ENCODE measurements around the gene PKD2L2.
A peak's percentile ranks its signal among the peaks of the same experiment; 100 is the strongest.

PKD2L2 gene

GRCh38 chr5:137876101-137876500, 13.2 kb upstream of the PKD2L2 start:
- peaks cover 4% of the 10 kb centered on the region for H3K27me3 Mint-ChIP-seq (ENCODE audit: low read depth, poor library complexity)
- H3K4me1 Mint-ChIP-seq: no peaks in the 10 kb centered on the region
- no peak overlapping the region for H3K27ac Mint-ChIP-seq
- H3K9me3 Mint-ChIP-seq: no peaks in the 10 kb centered on the region
- no peak for DNase-seq
- no peaks in the 10 kb centered on the region for H3K36me3 Mint-ChIP-seq (ENCODE audit: low read depth)
- H3K4me3 Mint-ChIP-seq: no peak overlapping the region
- no peak for TF ChIP-seq CTCF (IDR thresholded peaks at IDR 0.05)

- H3K27me3 Mint-ChIP-seq (ENCODE audit: low read depth, poor library complexity): peaks cover 9% of the 10 kb centered on the region
- H3K4me3 Mint-ChIP-seq: no peak overlapping the region
- no peak overlapping the region for H3K27ac Mint-ChIP-seq
- TF ChIP-seq CTCF (IDR thresholded peaks at IDR 0.05): no peak
- DNase-seq: no peak
- H3K9me3 Mint-ChIP-seq: no peaks in the 10 kb centered on the region
- no peaks in the 10 kb centered on the region for H3K4me1 Mint-ChIP-seq
- H3K36me3 Mint-ChIP-seq (ENCODE audit: low read depth): no peaks in the 10 kb centered on the region
These were observed 8.9 kb upstream of the PKD2L2 start for GRCh38 chr5:137880313-137880712.

GRCh38 chr5:137887831-137888230, 1.4 kb upstream of the PKD2L2 start:
- TF ChIP-seq CTCF (IDR thresholded peaks at IDR 0.05): no peak
- Mint-ChIP-seq H3K4me3 (no peak overlapping the region), H3K4me1 (peaks cover 14% of the 10 kb centered on the region), H3K9me3 (no peaks in the 10 kb centered on the region), H3K27ac (no peak overlapping the region), H3K36me3 (ENCODE audit: low read depth) (no peaks in the 10 kb centered on the region), H3K27me3 (ENCODE audit: low read depth, poor library complexity) (no peaks in the 10 kb centered on the region)
- DNase-seq: no peak

- Mint-ChIP-seq H3K4me1 (peaks cover 16% of the 10 kb centered on the region), H3K9me3 (no peaks in the 10 kb centered on the region)
These were observed 793 bp upstream of the PKD2L2 start for GRCh38 chr5:137888466-137888862.

GRCh38 chr5:137890845-137891244, 1.6 kb downstream of the PKD2L2 start:
- no peaks in the 10 kb centered on the region for H3K36me3 Mint-ChIP-seq (ENCODE audit: low read depth)
- no peak for TF ChIP-seq CTCF (IDR thresholded peaks at IDR 0.05)
- no peak overlapping the region for H3K27ac Mint-ChIP-seq
- H3K27me3 Mint-ChIP-seq (ENCODE audit: low read depth, poor library complexity): peaks cover 7% of the 10 kb centered on the region
- H3K9me3 Mint-ChIP-seq: no peaks in the 10 kb centered on the region
- H3K4me3 Mint-ChIP-seq: no peak overlapping the region
- peaks cover 18% of the 10 kb centered on the region for H3K4me1 Mint-ChIP-seq
- no peak for DNase-seq

More at GRCh38 chr5:137888466-137888862, 793 bp upstream of the PKD2L2 start:
- Mint-ChIP-seq H3K27me3 (ENCODE audit: low read depth, poor library complexity) (no peaks in the 10 kb centered on the region), H3K4me3 (no peak overlapping the region), H3K27ac (no peak overlapping the region), H3K36me3 (ENCODE audit: low read depth) (no peaks in the 10 kb centered on the region)
- TF ChIP-seq CTCF (IDR thresholded peaks at IDR 0.05): no peak
- DNase-seq: no peak

GRCh38 chr5:137891849-137892248, 2.6 kb downstream of the PKD2L2 start:
- Mint-ChIP-seq H3K27me3 (ENCODE audit: low read depth, poor library complexity) (peaks cover 12% of the 10 kb centered on the region), H3K27ac (no peak overlapping the region), H3K4me3 (no peak overlapping the region), H3K36me3 (ENCODE audit: low read depth) (no peaks in the 10 kb centered on the region), H3K4me1 (peaks cover 18% of the 10 kb centered on the region), H3K9me3 (no peaks in the 10 kb centered on the region)
- TF ChIP-seq CTCF (IDR thresholded peaks at IDR 0.05): peak; percentile 28
- no peak for DNase-seq

Data from nephron progenitor cell (in vitro differentiated cells).